HG02943 (cell line): ENCODE data around the gene LRRC61.
"Not testable (repeated sequence)": the region's sequence is repeated elsewhere in the genome, so short reads cannot be mapped to it uniquely, and the experiment has no call there.

ENCODE experiments used
- ATAC-seq: cut with Tn5 transposase; IDR thresholded peaks from one replicate; pipeline ENCODE4 v1.9.1; 2021; ENCODE audit warnings: mild to moderate bottlenecking, low read depth, moderate library complexity; ENCODE audit not compliant: unreplicated experiment

LRRC61 gene

GRCh38 chr7:150322833-150323681, at the start of gene LRRC61, which contains the start of gene ACTR3C:
LRRC61 (plus strand) TSS chr7:150323355; CDS start chr7:150336862, 13,507 bp downstream.
ACTR3C (minus strand) TSS chr7:150323545; CDS start chr7:150295296, 28,249 bp downstream.
- ATAC-seq, result peak; percentile 62

- not testable (repeated sequence) for ATAC-seq
Observed at GRCh38 chr7:150276132-150276695, 46.9 kb upstream of the LRRC61 start.

GRCh38 chr7:150278383-150278782, 44.8 kb upstream of the LRRC61 start:
- ATAC-seq, result not testable (repeated sequence)

- ATAC-seq, result not testable (repeated sequence)
Observed at GRCh38 chr7:150281681-150282403, 41.3 kb upstream of the LRRC61 start.

GRCh38 chr7:150283111-150283510, 40.0 kb upstream of the LRRC61 start:
- not testable (repeated sequence) for ATAC-seq

GRCh38 chr7:150283608-150284007, 39.5 kb upstream of the LRRC61 start:
- not testable (repeated sequence) for ATAC-seq

GRCh38 chr7:150285849-150286754, 37.1 kb upstream of the LRRC61 start:
- ATAC-seq, result not testable (repeated sequence)

GRCh38 chr7:150287815-150288214, 35.3 kb upstream of the LRRC61 start:
- not testable (repeated sequence) for ATAC-seq

GRCh38 chr7:150288816-150289215, 34.3 kb upstream of the LRRC61 start:
- ATAC-seq, result not testable (repeated sequence)

GRCh38 chr7:150290317-150290716, 32.8 kb upstream of the LRRC61 start:
- ATAC-seq, result not testable (repeated sequence)

- ATAC-seq, result not testable (repeated sequence)
Observed at GRCh38 chr7:150295027-150295426, 28.1 kb upstream of the LRRC61 start.

GRCh38 chr7:150295614-150296013, 27.5 kb upstream of the LRRC61 start:
- ATAC-seq, result not testable (repeated sequence)

GRCh38 chr7:150296802-150297201, 26.4 kb upstream of the LRRC61 start:
- not testable (repeated sequence) for ATAC-seq

- ATAC-seq, result not testable (repeated sequence)
Observed at GRCh38 chr7:150297978-150298377, 25.2 kb upstream of the LRRC61 start.

- ATAC-seq, result not testable (repeated sequence)
Observed at GRCh38 chr7:150302908-150303310, 20.2 kb upstream of the LRRC61 start.

- not testable (repeated sequence) for ATAC-seq
Observed at GRCh38 chr7:150304499-150305258, 18.5 kb upstream of the LRRC61 start.

GRCh38 chr7:150305259-150305902, 17.8 kb upstream of the LRRC61 start:
- not testable (repeated sequence) for ATAC-seq

- not testable (repeated sequence) for ATAC-seq
Observed at GRCh38 chr7:150305903-150306284, 17.3 kb upstream of the LRRC61 start.

GRCh38 chr7:150306377-150306776, 16.8 kb upstream of the LRRC61 start:
- not testable (repeated sequence) for ATAC-seq
